Activated CD8-positive, alpha-beta T cell treated with anti-CD3 and anti-CD28 coated beads for 36 hours (primary cell): ENCODE results near the gene PUM1. TPM values are rescaled to one million over a fixed set of nuclear protein-coding genes. Genes with fewer than 3 reads are reported as not detected.

Experiments
- ATAC-seq: fragments of 200-7000 bp; cut with Tn5 transposase; one replicate; pipeline ENCODE4 v1.10.0; 2021; ENCODE audit warnings: mild to moderate bottlenecking, moderate library complexity
- CTCF ChIA-PET: fragments of 350-600 bp; sonication (Branson Sonifier 250); formaldehyde crosslinking; loops from one replicate; lab custom pipeline; 2021; ENCODE audit warnings: antibody characterized with exemption; lab: Charles Lee
- POLR2A ChIA-PET: fragments of 350-600 bp; sonication (Branson Sonifier 250); formaldehyde crosslinking; loops from one replicate; lab custom pipeline; 2021; ENCODE audit warnings: antibody characterized with exemption; lab: Charles Lee
- DNase-seq: peaks from one replicate; pipeline ENCODE4 v3.0.0-alpha.2; 2020
- H3K27ac Mint-ChIP-seq: one replicate; pipeline ENCODE4 v1.8.0; 2021; ENCODE audit warnings: mild to moderate bottlenecking, mixed read lengths
- H3K27me3 Mint-ChIP-seq: one replicate; pipeline ENCODE4 v1.8.0; 2021; ENCODE audit warnings: mixed read lengths
- H3K36me3 Mint-ChIP-seq: one replicate; pipeline ENCODE4 v1.8.0; 2021; ENCODE audit warnings: low read depth, mixed read lengths
- H3K4me1 Mint-ChIP-seq: one replicate; pipeline ENCODE4 v1.8.0; 2021; ENCODE audit warnings: low read depth, mixed read lengths
- H3K4me3 Mint-ChIP-seq: one replicate; pipeline ENCODE4 v1.8.0; 2021; ENCODE audit warnings: mild to moderate bottlenecking, moderate library complexity, mixed read lengths
- H3K9me3 Mint-ChIP-seq: one replicate; pipeline ENCODE4 v1.8.0; 2021; ENCODE audit warnings: mixed read lengths
- CTCF ChIP-seq: fragments of 200-600 bp; IDR thresholded peaks from one replicate; pipeline ENCODE4 v1.8.0; 2022; ENCODE audit warnings: antibody characterized with exemption, mild to moderate bottlenecking
- intact Hi-C: fragments of 100-400 bp; cut with micrococcal nuclease; formaldehyde crosslinking; loops from one replicate; pipeline ENCODE4 v1.10.0; 2022
- total RNA-seq, 2 experiments: library from RNA; stranded (reverse); gene quantifications; one replicate each; pipeline ENCODE4 v1.2.3, GENCODE V29; 2021

PUM1 gene
- total RNA-seq, 2 experiments from 2014 or later, result 98.0 to 99.0 TPM

- no peak for ATAC-seq
- H3K27ac Mint-ChIP-seq, result no peak overlapping the region
- POLR2A ChIA-PET, result interaction anchor here (0.6 to 0.8 kb wide), 2 partner anchors 39 to 84 kb away, joined by 3 read pairs; partner anchors contain the start of gene PUM1
- no peak for DNase-seq
- H3K4me3 Mint-ChIP-seq, result no peak overlapping the region
- peaks cover 61% of the 10 kb centered on the region for H3K36me3 Mint-ChIP-seq
- intact Hi-C loops, result no loop called here
- no peaks in the 10 kb centered on the region for H3K9me3 Mint-ChIP-seq
- peaks cover 65% of the 10 kb centered on the region for H3K4me1 Mint-ChIP-seq
- H3K27me3 Mint-ChIP-seq, result no peaks in the 10 kb centered on the region
- CTCF ChIA-PET, result interaction anchor here (1.0 to 1.4 kb wide), 2 partner anchors 9 to 22 kb away, joined by 3 to 7 read pairs; no protein-coding TSS in a partner anchor
- no peak for TF ChIP-seq CTCF
Observed at GRCh38 chr1:30981172-30981571, 84.3 kb downstream of the PUM1 start.

GRCh38 chr1:30977511-30977910 is 88.0 kb downstream of the PUM1 start:
- no peak for TF ChIP-seq CTCF
- no peak for ATAC-seq
- POLR2A ChIA-PET, result interaction anchor here (0.7 kb wide), 1 partner anchor 28 kb away, joined by 3 read pairs; no protein-coding TSS in a partner anchor
- DNase-seq, result no peak
- no peaks in the 10 kb centered on the region for H3K27me3 Mint-ChIP-seq
- CTCF ChIA-PET, result interaction anchor here (1.1 to 1.4 kb wide), 3 partner anchors 9 to 27 kb away, joined by 3 to 4 read pairs (median 3); no protein-coding TSS in a partner anchor
- peaks cover 57% of the 10 kb centered on the region for H3K36me3 Mint-ChIP-seq
- H3K9me3 Mint-ChIP-seq, result no peaks in the 10 kb centered on the region
- no peak overlapping the region for H3K4me3 Mint-ChIP-seq
- intact Hi-C loops, result no loop called here
- peaks cover 41% of the 10 kb centered on the region for H3K4me1 Mint-ChIP-seq
- peak overlapping the region; percentile 85 for H3K27ac Mint-ChIP-seq

- no peak for ATAC-seq
- CTCF ChIA-PET, result interaction anchor here (1.1 to 1.4 kb wide), 2 partner anchors 9 to 19 kb away, joined by 3 to 4 read pairs; no protein-coding TSS in a partner anchor
Observed at GRCh38 chr1:30977105-30977504, 88.4 kb downstream of the PUM1 start.

GRCh38 chr1:30976143-30976542 is 89.4 kb downstream of the PUM1 start:
- Mint-ChIP-seq H3K4me1 (peaks cover 45% of the 10 kb centered on the region), H3K27me3 (no peaks in the 10 kb centered on the region), H3K36me3 (peaks cover 57% of the 10 kb centered on the region), H3K9me3 (no peaks in the 10 kb centered on the region), H3K4me3 (no peak overlapping the region), H3K27ac (peak overlapping the region; percentile 73)
- CTCF ChIA-PET, result interaction anchor here (0.6 to 0.9 kb wide), 2 partner anchors 174 to 287 kb away, joined by 3 read pairs; no protein-coding TSS in a partner anchor
- intact Hi-C loops, result no loop called here
- ATAC-seq (no peak), DNase-seq (no peak)
- POLR2A ChIA-PET, result interaction anchor here (1.1 kb wide), 1 partner anchor 88 kb away, joined by 3 read pairs; no protein-coding TSS in a partner anchor
- TF ChIP-seq CTCF, result no peak

More at GRCh38 chr1:30977105-30977504, 88.4 kb downstream of the PUM1 start:
- no peak for DNase-seq
- peaks cover 40% of the 10 kb centered on the region for H3K4me1 Mint-ChIP-seq
- POLR2A ChIA-PET, result interaction anchor here (0.7 kb wide), 1 partner anchor 29 kb away, joined by 3 read pairs; no protein-coding TSS in a partner anchor
- no peaks in the 10 kb centered on the region for H3K9me3 Mint-ChIP-seq
- H3K27me3 Mint-ChIP-seq, result no peaks in the 10 kb centered on the region
- H3K4me3 Mint-ChIP-seq, result no peak overlapping the region
- peak; percentile 29 for TF ChIP-seq CTCF
- peaks cover 53% of the 10 kb centered on the region for H3K36me3 Mint-ChIP-seq
- intact Hi-C loops, result no loop called here
- H3K27ac Mint-ChIP-seq, result peak overlapping the region; percentile 85

- Mint-ChIP-seq H3K9me3 (no peaks in the 10 kb centered on the region), H3K4me1 (peaks cover 46% of the 10 kb centered on the region), H3K27ac (peak overlapping the region; percentile 1), H3K4me3 (no peak overlapping the region), H3K36me3 (peaks cover 56% of the 10 kb centered on the region), H3K27me3 (no peaks in the 10 kb centered on the region)
- ATAC-seq (no peak), DNase-seq (no peak)
- CTCF ChIA-PET, result no interaction called here
- no peak for TF ChIP-seq CTCF
- intact Hi-C loops, result no loop called here
- POLR2A ChIA-PET, result interaction anchor here (1.1 kb wide), 1 partner anchor 89 kb away, joined by 3 read pairs; no protein-coding TSS in a partner anchor
Observed at GRCh38 chr1:30975217-30975616, 90.3 kb downstream of the PUM1 start.
